Renal pelvis (tissue), 4 donors: ENCODE results near the gene UPK3BL2. TPM values are rescaled to one million over a fixed set of nuclear protein-coding genes. Genes with fewer than 3 reads are reported as not detected.
"Not testable (repeated sequence)": the region's sequence is repeated elsewhere in the genome, so short reads cannot be mapped to it uniquely, and the experiment has no call there.

Experiments used
- DNase-seq: peaks from one replicate; pipeline ENCODE4 v3.0.0-alpha.2; 2013
- polyA plus RNA-seq, 3 donors: library from polyadenylated mRNA; unstranded; fragments of 120-200 nt; gene quantifications; one replicate each; pipeline ENCODE4 v1.2.1, GENCODE V29; 2013; ENCODE audit not compliant: insufficient read length in 3 of 3

UPK3BL2 gene
- polyA plus RNA-seq, 3 donors, result 9.3 to 34.1 (median 18.5) TPM

DNA sequence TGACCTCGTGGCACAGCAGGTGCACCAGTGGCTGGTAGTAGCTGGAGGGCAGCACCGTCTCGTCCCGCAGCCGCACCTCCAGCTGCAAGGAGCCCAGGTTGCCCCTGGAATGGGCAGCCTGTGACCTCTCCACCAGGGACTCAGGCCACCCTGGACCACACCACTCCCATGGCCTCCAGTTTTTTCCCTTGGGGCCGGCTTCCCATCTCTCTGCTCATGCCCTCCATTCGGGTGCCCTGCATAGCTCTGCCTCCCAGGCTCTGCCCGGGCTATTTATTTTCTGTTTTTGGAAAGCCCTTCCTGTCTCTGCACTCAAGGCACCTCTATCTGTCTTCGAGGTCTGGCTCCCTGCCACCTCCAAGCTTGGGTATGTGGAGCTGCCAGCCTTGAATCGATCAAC is 46.6 kb downstream of the UPK3BL2 start:
- DNase-seq, result not testable (repeated sequence)

DNA sequence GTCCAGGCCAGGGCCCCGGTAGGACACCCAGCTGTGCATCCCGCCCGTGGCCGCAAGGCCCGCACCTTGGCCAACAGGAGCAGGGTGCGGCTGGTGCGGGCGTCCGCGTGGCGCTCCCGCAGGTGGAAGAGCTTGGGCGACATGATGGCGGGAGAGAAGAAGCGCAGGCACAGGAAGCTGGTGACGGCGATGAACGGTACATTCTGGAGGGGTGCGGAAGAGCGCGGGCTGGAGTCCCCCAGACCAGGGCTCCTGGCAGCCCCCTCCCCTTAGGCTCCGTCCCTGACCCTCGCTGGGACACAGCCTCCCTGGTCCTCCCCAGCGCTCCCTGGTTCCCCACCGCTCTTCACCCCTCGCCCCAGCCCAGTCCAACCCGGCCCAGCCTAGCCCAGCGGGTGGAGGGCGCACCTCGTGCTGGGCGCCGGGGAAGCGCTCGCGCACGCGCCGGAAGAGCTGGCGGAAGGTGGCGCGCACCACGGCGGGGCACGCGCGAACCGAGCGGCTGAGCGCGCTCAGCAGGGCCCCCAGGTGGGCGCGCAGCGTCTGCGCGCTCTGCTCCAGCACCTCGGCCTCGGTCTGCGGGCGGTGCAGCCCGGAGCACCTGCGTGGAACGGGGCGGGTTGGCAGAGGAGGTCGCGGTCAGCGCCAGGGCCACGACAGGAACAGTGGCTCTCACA is 48.9 kb downstream of the UPK3BL2 start:
- DNase-seq, result not testable (repeated sequence)

DNA sequence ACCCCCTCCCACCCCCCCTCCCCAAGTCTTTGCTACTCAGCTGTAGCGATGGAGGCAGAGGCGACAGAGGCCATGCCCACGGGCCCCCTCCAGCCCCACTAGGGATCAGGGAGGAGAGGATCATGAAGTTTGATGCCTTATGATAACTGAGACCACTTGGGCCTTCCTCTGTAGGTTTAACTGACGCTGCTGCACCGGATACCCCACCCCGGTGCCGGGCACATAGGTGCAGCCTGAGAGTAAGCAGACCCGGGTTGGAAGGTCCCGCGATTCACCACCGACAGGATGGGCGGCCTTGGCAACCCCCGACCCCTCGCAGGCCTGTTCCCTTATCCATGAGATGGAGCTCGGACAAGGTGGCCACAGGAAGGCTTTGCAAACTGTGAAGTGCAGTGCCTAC is 49.5 kb downstream of the UPK3BL2 start:
- not testable (repeated sequence) for DNase-seq

DNA sequence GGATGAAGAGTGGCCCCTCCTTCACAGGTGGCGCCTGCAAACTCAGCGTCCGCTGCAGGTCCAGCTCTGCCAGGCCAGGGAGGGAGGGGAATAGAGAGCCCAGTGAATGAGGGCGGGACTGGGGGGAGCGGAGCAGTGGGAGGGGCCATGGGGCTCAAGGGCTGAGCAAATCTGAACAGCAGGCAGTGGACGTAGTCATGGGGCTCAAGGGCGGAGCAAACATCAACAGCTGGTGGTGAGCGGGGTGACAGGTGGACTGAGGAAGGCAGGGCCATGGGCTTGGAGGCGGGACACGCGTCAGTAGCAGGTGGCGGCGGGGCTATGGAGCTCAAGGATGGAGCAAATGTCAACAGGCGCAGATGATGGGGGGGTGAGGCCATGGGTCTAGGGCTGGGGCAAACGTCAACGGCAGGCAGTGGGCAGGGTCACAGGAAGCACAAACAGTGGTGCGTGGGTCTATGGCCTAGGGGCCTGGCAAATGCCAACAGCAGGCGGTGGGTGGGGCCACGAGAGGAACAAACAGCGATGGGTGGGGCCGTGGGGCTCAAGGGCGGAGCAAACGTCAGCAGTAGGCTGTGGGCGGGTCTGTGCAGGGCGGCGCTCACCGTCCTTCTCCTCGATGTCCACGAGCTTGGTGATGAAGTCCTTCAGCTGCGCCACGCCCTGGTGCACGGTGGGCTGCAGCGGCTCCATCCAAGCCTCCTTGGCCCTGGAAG is 50.1 kb downstream of the UPK3BL2 start:
- not testable (repeated sequence) for DNase-seq

DNA sequence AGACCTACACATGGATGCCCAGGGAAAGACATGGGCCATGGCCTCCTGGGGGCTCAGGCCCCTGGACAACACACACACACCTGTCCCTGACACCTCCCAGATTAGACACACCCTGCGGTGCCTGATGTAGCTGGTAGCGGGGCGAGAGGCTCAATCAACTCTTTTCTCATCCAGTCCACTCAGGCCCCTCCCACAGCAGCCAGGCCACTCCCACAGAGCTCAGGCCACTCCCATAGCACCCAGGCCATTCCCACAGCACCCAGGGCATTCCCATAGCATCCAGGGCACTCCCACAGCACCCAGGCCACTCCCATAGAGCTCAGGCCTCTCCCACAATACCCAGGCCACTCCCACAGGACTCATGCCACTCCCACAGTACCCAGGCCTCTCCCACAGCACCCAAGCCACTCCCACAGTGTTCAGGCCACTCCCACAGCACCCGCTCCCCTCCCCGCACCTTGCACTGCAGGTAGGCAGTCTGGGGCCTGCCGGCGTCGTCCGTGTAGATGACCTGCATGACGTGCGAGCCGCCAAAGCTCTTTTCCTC is 52.9 kb downstream of the UPK3BL2 start:
- not testable (repeated sequence) for DNase-seq

Other genes starting within 250 kb of the UPK3BL2 start
- 10 to 100 TPM in 1 of 3 donors, 1 to 10 TPM in 2; 1.7 to 13.9 (median 2.4) TPM for gene SPDYE6, start 187.3 kb downstream of the UPK3BL2 start, polyA plus RNA-seq
- gene PRKRIP1, start 147.3 kb downstream of the UPK3BL2 start, polyA plus RNA-seq, result 10 to 100 TPM; 39.2 to 48.6 (median 47.1) TPM
- gene ORAI2, start 110.1 kb downstream of the UPK3BL2 start, polyA plus RNA-seq, result 10 to 100 TPM; 22.6 to 28.1 (median 26.2) TPM
- 10 to 100 TPM; 13.4 to 16.3 (median 14.0) TPM for gene ALKBH4, start 78.8 kb downstream of the UPK3BL2 start, polyA plus RNA-seq
- 10 to 100 TPM; 20.2 to 23.0 (median 22.9) TPM for gene LRWD1, start 78.7 kb downstream of the UPK3BL2 start, polyA plus RNA-seq
- 10 to 100 TPM; 29.9 to 39.7 (median 38.6) TPM for gene POLR2J, start 64.8 kb downstream of the UPK3BL2 start, polyA plus RNA-seq
- gene RASA4B, start 25.9 kb downstream of the UPK3BL2 start, polyA plus RNA-seq, result 10 to 100 TPM; 16.9 to 26.1 (median 23.2) TPM
- gene SPDYE2, start 7.5 kb upstream of the UPK3BL2 start, polyA plus RNA-seq, result 10 to 100 TPM in 2 of 3 donors, 1 to 10 TPM in 1; 2.6 to 16.6 (median 14.1) TPM
- 10 to 100 TPM; 77.7 to 90.7 (median 78.2) TPM for gene POLR2J3, start 28.9 kb upstream of the UPK3BL2 start, polyA plus RNA-seq
- gene RASA4, start 73.1 kb upstream of the UPK3BL2 start, polyA plus RNA-seq, result 10 to 100 TPM; 51.3 to 86.8 (median 62.3) TPM
- 10 to 100 TPM; 17.7 to 50.9 (median 18.6) TPM for gene UPK3BL1, start 99.1 kb upstream of the UPK3BL2 start, polyA plus RNA-seq
- 1 to 10 TPM in 2 of 3 donors, under 1 TPM in 1; 0.60 to 5.0 (median 3.3) TPM for gene SPDYE2B, start 106.6 kb upstream of the UPK3BL2 start, polyA plus RNA-seq
- 1 to 10 TPM; 1.3 to 9.0 (median 1.9) TPM for gene POLR2J2, start 128.0 kb upstream of the UPK3BL2 start, polyA plus RNA-seq
- 10 to 100 TPM in 1 of 3 donors, 1 to 10 TPM in 2; 7.6 to 10.4 (median 8.9) TPM for gene FAM185A, start 205.3 kb upstream of the UPK3BL2 start, polyA plus RNA-seq